HG03457 (cell line): Measurements from ENCODE around the gene AKAIN1.

Experiments
- ATAC-seq: cut with Tn5 transposase; IDR thresholded peaks from one replicate; pipeline ENCODE4 v1.9.1; 2021; ENCODE audit warnings: moderate number of reproducible peaks; ENCODE audit not compliant: unreplicated experiment

AKAIN1 gene

GRCh38 chr18:5162111-5162510 is 34.9 kb downstream of the AKAIN1 start:
- no peak for ATAC-seq

GRCh38 chr18:5159080-5159479 is 38.0 kb downstream of the AKAIN1 start:
- no peak for ATAC-seq

GRCh38 chr18:5158587-5158986 is 38.5 kb downstream of the AKAIN1 start:
- no peak for ATAC-seq

GRCh38 chr18:5158172-5158571 is 38.9 kb downstream of the AKAIN1 start:
- no peak for ATAC-seq

GRCh38 chr18:5155907-5156287 is 41.2 kb downstream of the AKAIN1 start:
- no peak for ATAC-seq

GRCh38 chr18:5155218-5155906 is 41.7 kb downstream of the AKAIN1 start:
- no peak for ATAC-seq

- no peak for ATAC-seq
Measured at GRCh38 chr18:5152343-5153020, 44.6 kb downstream of the AKAIN1 start.

- ATAC-seq: no peak
Measured at GRCh38 chr18:5150894-5151293, 46.2 kb downstream of the AKAIN1 start.

GRCh38 chr18:5146093-5146492 is 51.0 kb downstream of the AKAIN1 start:
- no peak for ATAC-seq

GRCh38 chr18:5145168-5145825 is 51.8 kb downstream of the AKAIN1 start:
- ATAC-seq: no peak

GRCh38 chr18:5144629-5145028 is 52.4 kb downstream of the AKAIN1 start:
- no peak for ATAC-seq

- no peak for ATAC-seq
Measured at GRCh38 chr18:5142859-5143258, 54.2 kb downstream of the AKAIN1 start.

GRCh38 chr18:5142131-5142530 is 54.9 kb downstream of the AKAIN1 start:
- ATAC-seq: no peak

- ATAC-seq: no peak
Measured at GRCh38 chr18:5137261-5137660, 59.8 kb downstream of the AKAIN1 start.

GRCh38 chr18:5132987-5133386 is 64.1 kb downstream of the AKAIN1 start:
- ATAC-seq: no peak

GRCh38 chr18:5122272-5122671 is 74.8 kb downstream of the AKAIN1 start:
- ATAC-seq: no peak

GRCh38 chr18:5110266-5110665 is 86.8 kb downstream of the AKAIN1 start:
- no peak for ATAC-seq

- ATAC-seq: no peak
Measured at GRCh38 chr18:5107988-5108387, 89.1 kb downstream of the AKAIN1 start.

- ATAC-seq: no peak
Measured at GRCh38 chr18:5106730-5107129, 90.3 kb downstream of the AKAIN1 start.

- ATAC-seq: no peak
Measured at GRCh38 chr18:5104246-5104645, 92.8 kb downstream of the AKAIN1 start.

GRCh38 chr18:5103693-5104092 is 93.4 kb downstream of the AKAIN1 start:
- no peak for ATAC-seq

GRCh38 chr18:5103286-5103685 is 93.8 kb downstream of the AKAIN1 start:
- ATAC-seq: no peak
